ENCODE measurements around the gene CACNA2D4. TPM values are rescaled to one million over a fixed set of nuclear protein-coding genes. Genes with fewer than 3 reads are reported as not detected.
A peak's percentile ranks its signal among the peaks of the same experiment; 100 is the strongest.

The CACNA2D4 gene
- total RNA-seq, 1 experiment from 2014 or later = not detected

DNA sequence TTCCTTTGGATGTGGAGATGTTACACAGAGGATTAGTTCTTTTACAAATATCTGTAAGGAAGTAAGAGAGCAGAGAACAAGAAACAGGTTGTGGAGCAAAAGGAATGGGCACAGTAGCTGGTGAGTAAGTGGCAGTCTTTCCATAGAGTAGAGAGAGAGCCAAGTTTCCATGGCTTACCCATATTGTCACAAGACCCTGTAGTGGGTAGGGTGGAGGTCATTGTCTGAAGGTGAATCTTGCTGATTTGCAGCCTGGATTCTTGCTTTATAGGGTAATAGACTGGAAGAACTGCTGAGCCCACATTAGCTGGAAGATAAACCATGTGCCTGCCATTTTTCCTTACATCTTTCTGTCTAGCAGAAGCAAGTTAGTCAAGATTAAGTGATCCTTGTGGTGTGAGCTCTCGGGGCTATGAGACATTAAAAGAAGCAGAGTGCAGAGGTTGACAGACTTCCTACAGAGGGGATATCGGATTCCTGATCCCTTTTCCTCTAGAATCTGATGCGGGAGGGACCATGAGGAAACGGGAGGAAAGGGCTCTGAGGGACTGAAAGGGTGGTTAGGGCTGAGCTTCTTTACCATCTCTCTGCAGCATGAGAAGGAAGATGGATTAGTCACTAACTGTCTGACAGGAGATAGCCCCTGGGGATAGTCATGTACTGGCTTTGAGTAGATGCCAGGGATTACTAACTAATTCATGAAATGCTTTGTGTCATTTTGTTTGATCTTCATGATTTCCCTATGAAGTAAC, 142.1 kb downstream of the CACNA2D4 start:
- DNase-seq (ENCODE audit: low read depth, low spot score) = peak; percentile 72
- in situ Hi-C loops (cut with HindIII; ENCODE audit: low pct_unique_long_range_greater_than_20kb, low sequenced_read_pairs) = loop anchor here (25.0 kb wide), 1 partner anchor 114 kb away; no protein-coding TSS in a partner anchor

DNA sequence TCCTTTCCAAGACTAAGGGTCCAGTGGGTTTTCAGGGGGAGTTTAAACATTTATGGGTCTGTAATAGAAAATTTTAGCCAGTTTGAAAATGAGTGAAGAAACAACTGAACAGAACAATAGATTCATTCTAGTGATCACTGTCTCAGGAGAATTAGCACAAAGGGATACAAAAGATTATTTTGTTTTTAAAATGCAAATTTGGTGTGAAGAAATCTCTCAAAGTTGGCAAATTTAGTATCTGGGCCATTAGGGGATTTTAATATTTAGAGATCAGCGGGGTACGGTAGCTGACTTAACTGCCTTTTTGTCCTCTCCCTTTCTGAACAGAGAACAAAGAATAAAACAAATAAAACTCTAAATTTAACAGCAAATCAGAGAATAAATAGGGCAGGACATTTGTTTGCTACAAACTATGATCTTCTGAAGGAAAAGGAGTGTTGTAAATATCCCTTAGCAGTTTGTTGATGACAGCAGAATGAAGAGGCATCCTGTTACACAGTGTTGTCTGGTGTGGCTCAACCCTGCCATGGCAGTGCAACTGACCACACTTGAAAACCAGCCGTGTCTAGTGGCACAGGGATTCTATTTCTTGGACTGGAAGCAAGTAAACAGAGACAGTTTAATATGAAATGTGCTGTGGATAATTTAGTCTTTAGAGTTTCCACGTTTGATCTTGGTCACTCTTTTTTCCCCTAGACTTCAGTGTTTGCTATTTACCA, 144.4 kb downstream of the CACNA2D4 start:
- in situ Hi-C loops (cut with HindIII; ENCODE audit: low pct_unique_long_range_greater_than_20kb, low sequenced_read_pairs) = no loop called here

DNA sequence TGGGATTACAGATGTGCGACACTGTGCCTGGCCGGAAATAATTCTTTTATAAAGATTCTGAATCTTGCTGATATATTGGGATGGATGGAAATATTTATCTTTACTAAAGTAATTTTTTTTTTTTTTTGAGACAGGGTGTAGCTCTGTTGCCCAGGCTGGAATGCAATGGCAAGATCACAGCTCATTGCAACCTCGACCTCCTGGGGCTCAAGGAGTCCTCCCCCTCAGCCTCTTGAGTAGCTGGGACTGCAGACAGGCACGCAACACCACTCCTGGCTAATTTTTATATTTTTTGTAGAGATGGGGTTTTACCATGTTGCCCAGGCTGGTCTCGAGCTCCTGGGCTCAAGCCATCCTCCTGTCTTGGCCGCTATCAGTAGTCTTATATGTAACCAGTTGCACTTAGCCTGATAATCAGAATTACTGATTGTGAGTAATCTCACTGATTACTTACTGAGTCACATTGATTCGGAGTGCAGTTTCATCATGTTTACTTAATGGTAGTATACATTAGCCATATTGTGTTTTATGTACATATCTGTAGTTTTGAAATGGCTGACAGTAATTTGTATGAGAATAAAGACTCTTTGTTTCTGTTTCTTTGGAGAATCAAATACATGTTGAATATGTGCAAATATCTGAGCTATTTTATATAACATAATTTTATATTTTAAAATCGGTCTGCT, 148.5 kb downstream of the CACNA2D4 start:
- no peak for DNase-seq (ENCODE audit: low read depth, low spot score)
- in situ Hi-C loops (cut with HindIII; ENCODE audit: low pct_unique_long_range_greater_than_20kb, low sequenced_read_pairs) = no loop called here

More for the DNA sequence above, 144.4 kb downstream of the CACNA2D4 start:
- peak; percentile 31 for DNase-seq (ENCODE audit: low read depth, low spot score)

DNA sequence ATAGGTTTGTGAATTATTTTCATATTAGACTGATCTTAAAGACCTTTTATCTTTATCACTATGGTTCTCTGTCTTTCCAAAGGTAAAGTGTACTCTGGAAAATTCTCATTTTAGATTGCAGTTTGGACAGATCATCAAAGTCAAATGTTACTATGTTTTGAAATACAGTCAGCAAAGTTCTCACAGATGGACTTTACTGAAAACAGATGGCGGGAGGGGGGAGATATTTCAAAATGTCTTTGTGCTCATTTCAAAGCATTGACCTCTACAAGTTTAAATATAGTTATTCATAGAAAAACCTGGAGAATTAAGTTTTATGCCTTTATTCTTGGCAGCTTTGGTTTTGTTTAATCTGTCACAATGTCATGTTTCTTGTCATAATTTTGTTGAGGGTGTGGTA, 149.8 kb downstream of the CACNA2D4 start:
- no peak for DNase-seq (ENCODE audit: low read depth, low spot score)
- in situ Hi-C loops (cut with HindIII; ENCODE audit: low pct_unique_long_range_greater_than_20kb, low sequenced_read_pairs) = no loop called here

DNA sequence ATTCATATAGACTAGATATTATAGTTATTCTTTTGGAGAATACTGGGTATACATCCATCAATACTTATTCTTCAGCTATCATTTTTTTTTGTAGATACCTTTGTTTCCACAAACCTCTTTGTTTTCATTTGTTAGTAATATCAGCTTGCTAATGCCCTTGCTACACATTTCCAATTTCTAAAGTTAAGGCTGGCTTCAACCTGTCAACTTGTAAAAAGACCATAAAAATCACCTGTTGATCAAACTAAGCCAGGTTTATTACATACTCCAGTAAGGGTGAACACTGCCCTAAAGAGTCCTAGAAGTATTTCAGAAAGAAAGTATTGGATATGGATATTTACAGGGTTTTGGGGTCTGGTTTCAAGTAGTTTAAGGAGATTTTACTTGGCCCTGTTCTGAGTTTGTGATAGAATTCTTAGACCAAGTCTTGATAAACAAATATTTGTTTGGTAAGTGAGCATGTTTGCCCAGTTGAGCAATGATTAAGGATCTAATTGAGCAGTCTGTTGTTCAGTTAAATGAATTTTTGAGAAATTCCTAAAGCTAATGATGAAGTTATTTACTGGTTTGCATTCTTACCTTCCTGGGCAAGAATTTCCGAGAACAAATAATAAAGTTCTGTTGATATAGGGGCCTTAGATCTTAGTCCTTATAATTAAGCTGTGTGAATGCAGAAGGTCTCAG, 150.9 kb downstream of the CACNA2D4 start:
- DNase-seq (ENCODE audit: low read depth, low spot score) = no peak

DNA sequence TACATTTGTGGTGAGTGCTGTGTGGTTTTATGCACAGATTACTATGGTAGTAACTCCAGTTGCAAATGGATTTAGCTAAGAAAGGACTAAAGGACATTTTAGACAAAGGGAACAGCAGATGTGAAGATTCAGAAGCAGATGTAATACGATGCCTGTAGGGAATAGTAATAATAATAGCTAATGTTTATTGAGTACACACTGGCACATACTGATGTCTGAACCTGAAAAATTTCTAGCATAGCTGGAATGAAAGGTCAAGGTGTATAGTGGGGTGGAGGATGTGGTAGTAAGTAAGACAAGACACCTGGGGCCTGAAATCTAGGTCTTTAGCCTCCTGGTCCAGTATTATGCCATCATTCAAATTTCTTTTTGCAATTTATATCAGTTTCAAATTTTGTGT, 152.3 kb downstream of the CACNA2D4 start:
- DNase-seq (ENCODE audit: low read depth, low spot score) = no peak
- in situ Hi-C loops (cut with HindIII; ENCODE audit: low pct_unique_long_range_greater_than_20kb, low sequenced_read_pairs) = no loop called here

More for the DNA sequence above, 150.9 kb downstream of the CACNA2D4 start:
- in situ Hi-C loops (cut with HindIII; ENCODE audit: low pct_unique_long_range_greater_than_20kb, low sequenced_read_pairs) = no loop called here

DNA sequence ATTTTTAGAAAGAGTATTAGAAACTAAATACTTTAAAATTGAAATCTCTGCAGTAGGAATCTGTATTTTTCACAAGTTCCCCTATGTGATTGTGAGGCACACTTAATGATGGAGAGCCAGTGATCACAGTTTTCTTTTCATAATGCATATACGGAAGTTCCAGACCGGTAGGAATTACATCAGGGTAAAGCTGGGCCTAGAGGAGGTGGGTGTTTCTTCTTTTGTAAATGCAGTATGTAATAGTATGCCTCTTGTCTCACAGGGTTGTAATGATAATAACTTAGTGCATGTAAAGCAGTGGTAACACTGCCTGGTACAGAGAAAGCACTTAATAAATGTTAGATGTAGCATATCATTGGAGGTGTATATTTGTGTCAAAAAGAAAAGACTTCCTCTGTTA, 155.3 kb downstream of the CACNA2D4 start:
- no peak for DNase-seq (ENCODE audit: low read depth, low spot score)
- in situ Hi-C loops (cut with HindIII; ENCODE audit: low pct_unique_long_range_greater_than_20kb, low sequenced_read_pairs) = no loop called here

DNA sequence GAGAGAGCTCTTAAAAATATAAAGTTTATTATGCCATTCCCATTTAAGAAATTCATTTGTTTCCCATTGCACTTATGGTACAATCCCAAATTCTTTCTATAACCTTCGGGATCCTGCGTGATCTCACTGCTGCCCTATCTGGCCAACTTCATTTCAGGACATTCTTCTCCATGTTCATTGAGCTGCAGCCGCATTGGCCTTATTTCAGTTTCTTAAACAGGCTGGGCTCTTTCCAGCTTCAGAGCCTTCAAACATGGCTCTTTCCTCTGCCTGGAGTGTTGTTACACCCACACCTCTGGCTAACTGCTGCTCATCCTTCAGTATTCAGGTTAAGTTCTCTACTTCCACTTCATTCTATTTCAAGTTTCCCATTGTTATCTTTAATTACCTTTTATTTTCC, 156.6 kb downstream of the CACNA2D4 start:
- no peak for DNase-seq (ENCODE audit: low read depth, low spot score)
- in situ Hi-C loops (cut with HindIII; ENCODE audit: low pct_unique_long_range_greater_than_20kb, low sequenced_read_pairs) = no loop called here

DNA sequence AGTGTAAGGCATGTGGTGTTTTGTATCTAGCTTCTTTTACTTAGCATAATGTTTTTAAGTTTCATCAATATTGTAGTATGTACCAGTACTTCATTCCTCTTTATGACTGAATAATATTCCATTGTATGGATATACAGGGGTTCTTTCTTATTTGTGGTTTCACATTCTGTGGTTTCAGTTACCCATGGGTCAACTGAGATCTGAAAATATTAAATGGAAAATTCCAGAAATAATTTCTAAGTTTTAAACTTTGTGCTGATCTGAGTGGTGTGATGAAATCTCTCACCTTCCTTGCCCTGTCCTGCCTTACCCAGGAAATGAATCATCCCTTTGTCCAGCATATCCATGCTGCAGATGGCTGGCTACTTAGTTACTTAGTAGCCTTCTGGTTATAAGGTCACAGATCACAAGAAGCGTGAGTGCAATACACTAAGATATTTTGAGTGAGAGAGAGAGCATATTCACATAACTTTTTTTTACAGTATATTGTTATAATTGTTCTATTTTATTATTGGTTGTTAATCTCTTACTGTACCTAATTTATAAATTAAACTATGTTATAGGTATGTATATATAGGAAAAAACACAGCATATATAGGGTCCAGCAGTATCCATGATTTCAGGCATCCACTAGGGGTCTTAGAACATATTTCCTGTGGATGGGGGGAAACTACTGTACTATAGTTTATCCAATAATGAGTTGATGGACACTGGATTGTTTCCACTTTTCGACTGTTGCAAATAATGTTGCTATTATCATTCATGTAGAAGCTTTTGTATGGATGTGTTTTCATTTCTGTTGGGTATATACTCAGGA, 157.7 kb downstream of the CACNA2D4 start:
- DNase-seq (ENCODE audit: low read depth, low spot score) = peak; percentile 85
- in situ Hi-C loops (cut with HindIII; ENCODE audit: low pct_unique_long_range_greater_than_20kb, low sequenced_read_pairs) = no loop called here

DNA sequence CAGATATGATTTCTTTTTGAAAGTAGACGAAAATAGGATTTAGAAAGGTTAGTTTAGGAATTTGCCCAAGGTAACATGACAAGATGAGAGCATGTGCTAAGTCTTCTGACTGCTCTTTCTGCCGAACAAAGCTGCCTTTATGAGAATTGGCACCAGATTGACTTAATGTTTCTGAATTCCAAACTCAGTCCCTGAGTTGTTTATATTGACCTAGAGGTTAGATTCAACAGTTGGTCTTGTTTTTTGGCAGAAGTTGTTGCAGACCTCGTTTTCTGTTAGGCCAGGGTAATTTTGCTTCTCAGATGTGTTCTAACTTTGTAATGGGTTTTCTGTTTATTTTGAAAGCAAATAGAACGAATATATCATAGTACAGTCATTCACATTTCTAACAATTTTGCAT, 159.6 kb downstream of the CACNA2D4 start:
- in situ Hi-C loops (cut with HindIII; ENCODE audit: low pct_unique_long_range_greater_than_20kb, low sequenced_read_pairs) = no loop called here
- peak; percentile 97 for DNase-seq (ENCODE audit: low read depth, low spot score)

DNA sequence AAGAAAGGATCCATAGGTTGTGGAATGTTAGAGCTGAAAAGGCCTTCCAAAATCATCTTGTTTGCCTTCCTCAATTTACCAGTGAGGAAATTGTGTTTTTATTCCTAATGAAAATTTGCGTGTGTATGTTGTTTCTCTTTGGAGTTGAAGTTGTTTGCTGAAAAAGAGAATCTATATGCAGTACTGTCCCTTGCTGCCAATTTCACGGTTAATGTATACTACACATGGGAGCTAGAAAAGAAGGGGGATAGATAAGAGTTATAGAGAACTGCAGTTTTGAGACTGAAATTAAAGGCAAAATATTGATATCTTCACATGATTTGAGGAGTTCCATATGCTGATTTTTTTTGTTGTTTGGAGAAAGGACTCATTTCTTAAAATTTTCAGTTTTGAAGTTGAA, 160.1 kb downstream of the CACNA2D4 start:
- DNase-seq (ENCODE audit: low read depth, low spot score) = no peak
- in situ Hi-C loops (cut with HindIII; ENCODE audit: low pct_unique_long_range_greater_than_20kb, low sequenced_read_pairs) = no loop called here

DNA sequence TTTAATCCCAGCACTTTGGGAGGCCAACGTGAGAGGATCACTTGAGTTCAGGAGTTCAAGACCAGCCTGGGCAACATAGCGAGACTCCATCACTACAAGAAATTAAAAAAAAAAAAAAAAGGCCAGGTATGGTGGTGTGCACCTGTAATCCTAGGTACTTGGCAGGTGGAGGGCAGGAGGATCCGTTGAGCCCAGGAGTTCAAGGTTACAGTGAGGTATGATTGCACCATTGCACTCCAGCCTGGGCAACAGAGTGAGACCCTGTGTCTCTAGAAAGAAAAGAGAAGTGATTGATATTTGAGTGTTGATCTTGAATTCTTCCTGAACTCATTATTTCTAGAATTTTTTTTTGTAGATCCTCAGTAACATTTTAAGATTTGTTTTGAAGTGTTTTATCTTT, 168.2 kb downstream of the CACNA2D4 start:
- in situ Hi-C loops (cut with HindIII; ENCODE audit: low pct_unique_long_range_greater_than_20kb, low sequenced_read_pairs) = no loop called here
- no peak for DNase-seq (ENCODE audit: low read depth, low spot score)

DNA sequence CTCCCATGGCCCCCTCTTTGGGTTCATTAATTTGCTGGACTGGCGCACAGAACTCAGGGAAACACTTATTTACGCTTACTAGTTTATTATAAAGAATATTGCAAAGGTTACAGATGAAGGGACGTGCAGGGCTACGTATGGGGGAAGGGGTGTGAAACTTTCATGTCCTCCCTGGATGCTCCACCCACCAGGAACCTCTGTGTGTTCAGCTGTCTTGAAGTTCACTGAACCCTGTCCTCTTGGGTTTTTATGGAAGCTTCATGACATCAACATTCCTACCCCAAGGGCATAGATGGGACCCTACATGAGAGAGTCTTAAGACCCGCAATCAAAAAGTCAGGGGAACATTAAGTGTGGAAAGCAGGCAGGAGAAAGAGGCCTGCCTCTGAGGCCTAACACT, 169.4 kb downstream of the CACNA2D4 start:
- in situ Hi-C loops (cut with HindIII; ENCODE audit: low pct_unique_long_range_greater_than_20kb, low sequenced_read_pairs) = no loop called here
- DNase-seq (ENCODE audit: low read depth, low spot score) = no peak

DNA sequence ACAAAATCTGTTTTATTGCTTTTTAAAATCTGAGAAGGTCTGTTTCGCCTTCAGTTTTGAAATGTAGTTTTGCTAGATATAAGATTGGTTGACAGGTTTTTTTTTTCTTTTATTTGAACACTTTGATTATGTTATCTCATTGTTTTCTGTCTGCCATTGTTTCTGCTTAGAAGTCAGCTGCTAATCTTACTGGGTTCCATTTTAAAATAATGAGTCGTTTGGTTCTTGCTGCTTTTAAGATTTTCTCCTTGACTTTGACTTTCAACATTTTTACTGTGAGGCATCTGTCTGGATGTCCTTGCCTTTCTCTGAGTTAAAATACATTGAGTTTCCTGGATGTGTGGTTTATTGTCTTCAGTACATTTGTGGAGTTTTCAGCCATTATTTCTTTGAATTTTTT, 170.8 kb downstream of the CACNA2D4 start:
- DNase-seq (ENCODE audit: low read depth, low spot score) = no peak
- in situ Hi-C loops (cut with HindIII; ENCODE audit: low pct_unique_long_range_greater_than_20kb, low sequenced_read_pairs) = no loop called here

DNA sequence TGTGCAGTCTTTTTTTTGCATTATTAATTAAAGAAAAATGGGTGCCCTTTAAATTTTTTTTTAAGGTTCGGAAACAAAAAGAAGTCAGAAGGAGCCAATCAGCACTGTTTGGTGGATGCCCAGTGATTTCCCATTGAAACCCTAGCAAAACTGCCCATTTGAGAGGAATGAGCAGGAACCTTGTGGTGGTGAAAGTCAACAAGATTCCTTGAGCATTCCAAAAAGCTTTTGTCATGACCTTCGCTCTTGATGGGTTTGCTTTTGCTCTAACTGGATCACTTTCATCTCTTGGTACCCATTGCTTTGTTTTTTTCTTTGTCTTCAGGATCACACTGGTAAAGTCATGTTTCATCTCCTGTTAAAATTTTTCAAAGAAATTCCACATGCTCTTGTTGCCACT, 173.5 kb downstream of the CACNA2D4 start:
- in situ Hi-C loops (cut with HindIII; ENCODE audit: low pct_unique_long_range_greater_than_20kb, low sequenced_read_pairs) = no loop called here
- no peak for DNase-seq (ENCODE audit: low read depth, low spot score)
